Stimulated activated CD8-positive, alpha-beta memory T cell treated with anti-CD3 and anti-CD28 coated beads, Interleukin-7, amount 100 ng/mL, for 48 hours (primary cell): ENCODE results near the gene TRIM38.
A peak's percentile ranks its signal among the peaks of the same experiment; 100 is the strongest.
"Not testable (repeated sequence)": the region's sequence is repeated elsewhere in the genome, so short reads cannot be mapped to it uniquely, and the experiment has no call there.

Experiments
- DNase-seq, 2 donors: peaks; one replicate each; pipeline ENCODE4 v3.0.0-alpha.2; 2020; ENCODE audit warnings: low read depth in 1 of 2; ENCODE audit errors: extremely low read depth in 1 of 2

TRIM38 gene

GRCh38 chr6:25968769-25969168 lies 6.2 kb downstream of the TRIM38 start:
- no peak for DNase-seq

GRCh38 chr6:25971187-25971821 lies 8.7 kb downstream of the TRIM38 start:
- DNase-seq, result no peak

- DNase-seq, result no peak
These were observed 9.5 kb downstream of the TRIM38 start for GRCh38 chr6:25972128-25972527.

- DNase-seq, result no peak
These were observed 10.3 kb downstream of the TRIM38 start for GRCh38 chr6:25972902-25973301.

GRCh38 chr6:25973923-25974555 lies 11.4 kb downstream of the TRIM38 start:
- no peak for DNase-seq

- DNase-seq, result no peak
These were observed 13.4 kb downstream of the TRIM38 start for GRCh38 chr6:25975923-25976560.

GRCh38 chr6:25980935-25981334 lies 18.3 kb downstream of the TRIM38 start:
- DNase-seq, result no peak

- DNase-seq, result no peak
These were observed 19.1 kb downstream of the TRIM38 start for GRCh38 chr6:25981568-25982263.

- DNase-seq, result no peak
These were observed 21.7 kb downstream of the TRIM38 start for GRCh38 chr6:25984265-25984664.

GRCh38 chr6:25987845-25988244 lies 25.2 kb downstream of the TRIM38 start:
- DNase-seq, result no peak

- no peak for DNase-seq
These were observed 27.7 kb downstream of the TRIM38 start for GRCh38 chr6:25990172-25990873.

- peak; percentile 22 to 28 for DNase-seq
These were observed 29.3 kb downstream of the TRIM38 start for GRCh38 chr6:25991785-25992412.

- DNase-seq, result peak; percentile 84 to 90
These were observed 30.1 kb downstream of the TRIM38 start for GRCh38 chr6:25992413-25993340.

- not testable (repeated sequence) for DNase-seq
These were observed 30.7 kb downstream of the TRIM38 start for GRCh38 chr6:25993341-25993684.

- no peak for DNase-seq
These were observed 32.9 kb downstream of the TRIM38 start for GRCh38 chr6:25995507-25995906.

- no peak for DNase-seq
These were observed 35.3 kb downstream of the TRIM38 start for GRCh38 chr6:25997921-25998320.

GRCh38 chr6:25998379-25998778 lies 35.8 kb downstream of the TRIM38 start:
- no peak for DNase-seq

- not testable (repeated sequence) for DNase-seq
These were observed 36.6 kb downstream of the TRIM38 start for GRCh38 chr6:25999225-25999624.

GRCh38 chr6:26000366-26001144 lies 38.0 kb downstream of the TRIM38 start:
- no peak for DNase-seq
